ENCODE data around the gene NPAS2.

GRCh38 chr2:100948942-100949811, 129.2 kb downstream of the NPAS2 start:
- TF ChIP-seq CTCF (conservative IDR thresholded peaks at IDR 0.05) (no peak), EZH2 (IDR thresholded peaks at IDR 0.05; ENCODE audit: low read depth) (no peak)

All from PC-9 (cell line).